Measurements from ENCODE around the gene PRKCZ.
"Not testable (repeated sequence)": the region's sequence is repeated elsewhere in the genome, so short reads cannot be mapped to it uniquely, and the experiment has no call there.

The PRKCZ gene

GRCh38 chr1:2090216-2090890 lies 40.1 kb downstream of the PRKCZ start:
- TF ChIP-seq CTCF (IDR thresholded peaks at IDR 0.05; ENCODE audit: low read depth, low read length, missing control alignments): no peak
- in situ Hi-C loops (cut with HindIII; ENCODE audit: low pct_ligation_motif_present, low sequenced_read_pairs): no loop called here
- no peak overlapping the region for H3K27ac ChIP-seq
- H3K4me3 ChIP-seq (ENCODE audit: low read depth, low read length): no peak overlapping the region
- no peak for DNase-seq
- no peaks in the 10 kb centered on the region for H3K27me3 ChIP-seq (replicated peaks)
- no peaks in the 10 kb centered on the region for H3K36me3 ChIP-seq (replicated peaks)

GRCh38 chr1:2091611-2092604 lies 41.7 kb downstream of the PRKCZ start:
- H3K4me3 ChIP-seq (ENCODE audit: low read depth, low read length): no peak overlapping the region
- in situ Hi-C loops (cut with HindIII; ENCODE audit: low pct_ligation_motif_present, low sequenced_read_pairs): no loop called here
- peak; percentile 14 for DNase-seq
- TF ChIP-seq CTCF (IDR thresholded peaks at IDR 0.05; ENCODE audit: low read depth, low read length, missing control alignments): peak; percentile 81
- H3K27me3 ChIP-seq (replicated peaks): no peaks in the 10 kb centered on the region
- no peaks in the 10 kb centered on the region for H3K36me3 ChIP-seq (replicated peaks)
- H3K27ac ChIP-seq: no peak overlapping the region

GRCh38 chr1:2093055-2093454 lies 42.8 kb downstream of the PRKCZ start:
- TF ChIP-seq CTCF (IDR thresholded peaks at IDR 0.05; ENCODE audit: low read depth, low read length, missing control alignments): no peak
- no peak overlapping the region for H3K4me3 ChIP-seq (ENCODE audit: low read depth, low read length)
- no peaks in the 10 kb centered on the region for H3K36me3 ChIP-seq (replicated peaks)
- in situ Hi-C loops (cut with HindIII; ENCODE audit: low pct_ligation_motif_present, low sequenced_read_pairs): no loop called here
- H3K27ac ChIP-seq: no peak overlapping the region
- no peaks in the 10 kb centered on the region for H3K27me3 ChIP-seq (replicated peaks)
- DNase-seq: no peak

GRCh38 chr1:2093636-2094035 lies 43.4 kb downstream of the PRKCZ start:
- no peak overlapping the region for H3K27ac ChIP-seq
- no peaks in the 10 kb centered on the region for H3K36me3 ChIP-seq (replicated peaks)
- no peak for DNase-seq
- in situ Hi-C loops (cut with HindIII; ENCODE audit: low pct_ligation_motif_present, low sequenced_read_pairs): no loop called here
- TF ChIP-seq CTCF (IDR thresholded peaks at IDR 0.05; ENCODE audit: low read depth, low read length, missing control alignments): no peak
- no peak overlapping the region for H3K4me3 ChIP-seq (ENCODE audit: low read depth, low read length)
- no peaks in the 10 kb centered on the region for H3K27me3 ChIP-seq (replicated peaks)

- H3K27me3 ChIP-seq (replicated peaks); H3K36me3 ChIP-seq (replicated peaks); in situ Hi-C loops (cut with HindIII; ENCODE audit: low pct_ligation_motif_present, low sequenced_read_pairs); H3K27ac ChIP-seq; DNase-seq; H3K4me3 ChIP-seq (ENCODE audit: low read depth, low read length): not testable (repeated sequence)
These were observed 44.3 kb downstream of the PRKCZ start for GRCh38 chr1:2094269-2095158.

All from brain microvascular endothelial cell (primary cell).